Panc1 (cell line): ENCODE measurements around the gene LVRN.

Experiments used
- TF ChIP-seq, protein P1 (sequence below): fragments of 450-650 bp; IDR thresholded peaks from 2 replicates; pipeline ENCODE4 v1.5.1; 2017; ENCODE audit warnings: mild to moderate bottlenecking
- TF ChIP-seq, protein P2 (sequence below), 2 experiments: IDR thresholded peaks; 2 replicates each; pipeline ENCODE4 v1.6.1; 2011 to 2012; ENCODE audit warnings: low read depth in 2 of 2, control low read depth in 1 of 2, low read length in 1 of 2, mild to moderate bottlenecking in 1 of 2, moderate library complexity in 1 of 2; ENCODE audit not compliant: insufficient read depth in 1 of 2

GRCh38 chr5:116032094-116032517, 69.8 kb downstream of the LVRN start, which contains the start of gene ARL14EPL:
- TF ChIP-seq, protein P1, sequence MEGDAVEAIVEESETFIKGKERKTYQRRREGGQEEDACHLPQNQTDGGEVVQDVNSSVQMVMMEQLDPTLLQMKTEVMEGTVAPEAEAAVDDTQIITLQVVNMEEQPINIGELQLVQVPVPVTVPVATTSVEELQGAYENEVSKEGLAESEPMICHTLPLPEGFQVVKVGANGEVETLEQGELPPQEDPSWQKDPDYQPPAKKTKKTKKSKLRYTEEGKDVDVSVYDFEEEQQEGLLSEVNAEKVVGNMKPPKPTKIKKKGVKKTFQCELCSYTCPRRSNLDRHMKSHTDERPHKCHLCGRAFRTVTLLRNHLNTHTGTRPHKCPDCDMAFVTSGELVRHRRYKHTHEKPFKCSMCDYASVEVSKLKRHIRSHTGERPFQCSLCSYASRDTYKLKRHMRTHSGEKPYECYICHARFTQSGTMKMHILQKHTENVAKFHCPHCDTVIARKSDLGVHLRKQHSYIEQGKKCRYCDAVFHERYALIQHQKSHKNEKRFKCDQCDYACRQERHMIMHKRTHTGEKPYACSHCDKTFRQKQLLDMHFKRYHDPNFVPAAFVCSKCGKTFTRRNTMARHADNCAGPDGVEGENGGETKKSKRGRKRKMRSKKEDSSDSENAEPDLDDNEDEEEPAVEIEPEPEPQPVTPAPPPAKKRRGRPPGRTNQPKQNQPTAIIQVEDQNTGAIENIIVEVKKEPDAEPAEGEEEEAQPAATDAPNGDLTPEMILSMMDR: peak; percentile 64; the same call in 1 of the 2 replicates
- TF ChIP-seq, protein P2, sequence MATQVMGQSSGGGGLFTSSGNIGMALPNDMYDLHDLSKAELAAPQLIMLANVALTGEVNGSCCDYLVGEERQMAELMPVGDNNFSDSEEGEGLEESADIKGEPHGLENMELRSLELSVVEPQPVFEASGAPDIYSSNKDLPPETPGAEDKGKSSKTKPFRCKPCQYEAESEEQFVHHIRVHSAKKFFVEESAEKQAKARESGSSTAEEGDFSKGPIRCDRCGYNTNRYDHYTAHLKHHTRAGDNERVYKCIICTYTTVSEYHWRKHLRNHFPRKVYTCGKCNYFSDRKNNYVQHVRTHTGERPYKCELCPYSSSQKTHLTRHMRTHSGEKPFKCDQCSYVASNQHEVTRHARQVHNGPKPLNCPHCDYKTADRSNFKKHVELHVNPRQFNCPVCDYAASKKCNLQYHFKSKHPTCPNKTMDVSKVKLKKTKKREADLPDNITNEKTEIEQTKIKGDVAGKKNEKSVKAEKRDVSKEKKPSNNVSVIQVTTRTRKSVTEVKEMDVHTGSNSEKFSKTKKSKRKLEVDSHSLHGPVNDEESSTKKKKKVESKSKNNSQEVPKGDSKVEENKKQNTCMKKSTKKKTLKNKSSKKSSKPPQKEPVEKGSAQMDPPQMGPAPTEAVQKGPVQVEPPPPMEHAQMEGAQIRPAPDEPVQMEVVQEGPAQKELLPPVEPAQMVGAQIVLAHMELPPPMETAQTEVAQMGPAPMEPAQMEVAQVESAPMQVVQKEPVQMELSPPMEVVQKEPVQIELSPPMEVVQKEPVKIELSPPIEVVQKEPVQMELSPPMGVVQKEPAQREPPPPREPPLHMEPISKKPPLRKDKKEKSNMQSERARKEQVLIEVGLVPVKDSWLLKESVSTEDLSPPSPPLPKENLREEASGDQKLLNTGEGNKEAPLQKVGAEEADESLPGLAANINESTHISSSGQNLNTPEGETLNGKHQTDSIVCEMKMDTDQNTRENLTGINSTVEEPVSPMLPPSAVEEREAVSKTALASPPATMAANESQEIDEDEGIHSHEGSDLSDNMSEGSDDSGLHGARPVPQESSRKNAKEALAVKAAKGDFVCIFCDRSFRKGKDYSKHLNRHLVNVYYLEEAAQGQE (IDR thresholded peaks at IDR 0.05; ENCODE audit: insufficient read depth in 1 of 2, low read depth in 2 of 2, low read length in 1 of 2): no peak
